ENCODE data around the gene CUX1.
"Not testable (repeated sequence)": the region's sequence is repeated elsewhere in the genome, so short reads cannot be mapped to it uniquely, and the experiment has no call there.

Gene CUX1

GRCh38 chr7:102296179-102296438, 478.7 kb downstream of the CUX1 start:
- H3K4me3 ChIP-seq (ENCODE audit: low read depth, low read length), result no peak overlapping the region
- ChIA-PET CTCF (interaction anchor here (1.1 kb wide), 1 partner anchor 96 kb away, joined by 3 read pairs; no protein-coding TSS in a partner anchor), POLR2A (no interaction called here)
- no peak for DNase-seq (ENCODE audit: low read depth, low spot score)
- no peak for TF ChIP-seq CTCF (IDR thresholded peaks at IDR 0.05; ENCODE audit: insufficient read depth, low read length, missing control alignments)

DNA sequence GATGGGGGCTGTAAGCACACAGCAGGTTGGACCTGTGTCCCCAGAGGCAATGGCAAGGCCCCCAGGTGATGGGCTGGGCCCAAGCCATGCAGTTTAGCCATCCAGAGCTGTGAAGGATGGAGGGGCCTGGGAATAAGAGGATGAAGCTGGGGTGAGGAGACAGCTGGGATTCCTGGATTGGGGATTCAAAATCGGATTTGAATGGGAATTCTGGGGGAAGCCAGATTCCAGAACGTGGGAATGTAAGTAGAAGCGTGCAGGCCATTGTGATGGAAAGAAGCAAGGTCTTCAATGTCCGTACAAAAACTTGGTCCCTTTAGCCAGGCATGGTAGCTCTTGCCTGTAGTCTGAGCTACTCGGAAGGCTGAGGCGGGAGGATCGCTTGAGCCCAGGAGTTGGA, 479.1 kb downstream of the CUX1 start:
- H3K4me3 ChIP-seq (ENCODE audit: low read depth, low read length), result no peak overlapping the region
- POLR2A ChIA-PET, result no interaction called here
- TF ChIP-seq CTCF (IDR thresholded peaks at IDR 0.05; ENCODE audit: insufficient read depth, low read length, missing control alignments), result no peak
- CTCF ChIA-PET, result interaction anchor here (1.1 kb wide), 1 partner anchor 95 kb away, joined by 3 read pairs; no protein-coding TSS in a partner anchor
- no peak for DNase-seq (ENCODE audit: low read depth, low spot score)

GRCh38 chr7:102297487-102298218, 480.2 kb downstream of the CUX1 start:
- no peak for TF ChIP-seq CTCF (IDR thresholded peaks at IDR 0.05; ENCODE audit: insufficient read depth, low read length, missing control alignments)

DNA sequence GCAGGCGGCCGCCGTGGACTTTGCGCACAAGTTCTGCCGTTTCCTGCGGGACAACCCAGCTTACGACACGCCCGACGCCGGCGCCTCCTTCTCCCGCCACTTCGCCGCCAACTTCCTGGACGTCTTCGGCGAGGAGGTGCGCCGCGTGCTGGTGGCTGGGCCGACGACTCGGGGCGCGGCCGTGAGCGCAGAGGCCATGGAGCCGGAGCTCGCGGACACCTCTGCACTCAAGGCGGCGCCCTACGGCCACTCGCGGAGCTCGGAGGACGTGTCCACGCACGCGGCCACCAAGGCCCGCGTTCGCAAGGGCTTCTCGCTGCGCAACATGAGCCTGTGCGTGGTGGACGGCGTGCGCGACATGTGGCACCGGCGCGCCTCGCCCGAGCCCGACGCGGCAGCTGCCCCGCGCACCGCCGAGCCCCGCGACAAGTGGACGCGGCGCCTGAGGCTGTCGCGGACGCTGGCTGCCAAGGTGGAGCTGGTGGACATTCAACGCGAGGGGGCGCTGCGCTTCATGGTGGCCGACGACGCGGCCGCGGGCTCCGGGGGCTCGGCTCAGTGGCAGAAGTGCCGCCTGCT, 483.3 kb downstream of the CUX1 start:
- no peak for DNase-seq (ENCODE audit: low read depth, low spot score)
- peak; percentile 24 for TF ChIP-seq CTCF (IDR thresholded peaks at IDR 0.05; ENCODE audit: insufficient read depth, low read length, missing control alignments)
- no peak overlapping the region for H3K4me3 ChIP-seq (ENCODE audit: low read depth, low read length)
- ChIA-PET CTCF (no interaction called here), POLR2A (no interaction called here)

More at GRCh38 chr7:102297487-102298218, 480.2 kb downstream of the CUX1 start:
- ChIA-PET CTCF (interaction anchor here (1.0 kb wide), 1 partner anchor 94 kb away, joined by 3 read pairs; no protein-coding TSS in a partner anchor), POLR2A (no interaction called here)
- no peak overlapping the region for H3K4me3 ChIP-seq (ENCODE audit: low read depth, low read length)
- DNase-seq (ENCODE audit: low read depth, low spot score), result no peak

DNA sequence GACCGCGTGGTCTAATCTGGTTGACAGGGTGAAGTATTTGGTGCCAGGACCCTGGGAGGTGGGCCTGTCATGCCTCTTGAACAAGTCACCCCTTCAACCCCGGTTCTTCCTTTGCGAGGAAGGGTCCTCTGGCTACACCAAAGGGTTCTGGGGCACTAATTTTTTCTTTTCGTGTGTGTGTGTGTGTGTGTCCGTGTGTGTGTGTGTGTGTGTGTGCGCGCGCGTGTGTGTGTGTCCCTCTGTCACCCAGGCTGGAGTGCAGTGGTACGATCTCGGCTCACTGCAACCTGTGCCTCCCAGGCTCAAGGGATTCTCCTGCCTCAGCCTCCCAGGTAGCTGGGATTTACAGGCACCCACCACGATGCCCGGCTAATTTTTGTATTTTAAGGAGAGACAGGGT, 483.9 kb downstream of the CUX1 start:
- DNase-seq (ENCODE audit: low read depth, low spot score); H3K4me3 ChIP-seq (ENCODE audit: low read depth, low read length); POLR2A ChIA-PET: not testable (repeated sequence)
- CTCF ChIA-PET, result interaction anchor here (2.6 kb wide), 1 partner anchor 13 kb away, joined by 7 read pairs; no protein-coding TSS in a partner anchor

GRCh38 chr7:102302025-102302424, 484.6 kb downstream of the CUX1 start:
- ChIA-PET POLR2A (no interaction called here), CTCF (interaction anchor here (2.6 kb wide), 1 partner anchor 13 kb away, joined by 7 read pairs; no protein-coding TSS in a partner anchor)
- no peak overlapping the region for H3K4me3 ChIP-seq (ENCODE audit: low read depth, low read length)
- no peak for DNase-seq (ENCODE audit: low read depth, low spot score)
- TF ChIP-seq CTCF (IDR thresholded peaks at IDR 0.05; ENCODE audit: insufficient read depth, low read length, missing control alignments), result no peak
